CD4-positive, alpha-beta T cell (primary cell): ENCODE results near the gene EIF5. TPM values are rescaled to one million over a fixed set of nuclear protein-coding genes. Genes with fewer than 3 reads are reported as not detected.

Experiments
- ATAC-seq: fragments of 200-7000 bp; cut with Tn5 transposase; one replicate; pipeline ENCODE4 v1.10.0; 2022; ENCODE audit warnings: mild to moderate bottlenecking; ENCODE audit not compliant: poor library complexity
- CTCF ChIA-PET: fragments of 350-600 bp; sonication (Branson Sonifier 250); formaldehyde crosslinking; loops from one replicate; lab custom pipeline; 2021; ENCODE audit warnings: antibody characterized with exemption, inconsistent platforms; lab: Charles Lee
- POLR2A ChIA-PET: fragments of 350-600 bp; sonication (Branson Sonifier 250); formaldehyde crosslinking; loops from one replicate; lab custom pipeline; 2021; ENCODE audit warnings: antibody characterized with exemption, inconsistent platforms; lab: Charles Lee
- DNase-seq, 14 experiments: peaks; one replicate each; pipeline ENCODE4 v3.0.0-alpha.2; 2013 to 2020; ENCODE audit warnings: mixed read lengths in 2 of 14
- H3K27ac ChIP-seq, 2 donors: one replicate each; pipeline versions ENCODE4 v1.5.1 to v1.7.0; 2013; ENCODE audit warnings: low read length in 2 of 2, low read depth in 1 of 2, mild to moderate bottlenecking in 1 of 2
- H3K27me3 ChIP-seq, 2 experiments: 1 replicate in 1 of 2; 2 replicates in 1 of 2; pipeline versions ENCODE4 v1.6.1 to v1.7.0; 2013; ENCODE audit warnings: low read length in 2 of 2, control low read depth in 1 of 2, mild to moderate bottlenecking in 1 of 2, moderate library complexity in 1 of 2; ENCODE audit not compliant: insufficient read depth in 2 of 2, control insufficient read depth in 1 of 2
- H3K36me3 ChIP-seq: one replicate; pipeline ENCODE4 v1.6.1; 2013; ENCODE audit warnings: low read length, control low read depth; ENCODE audit not compliant: insufficient read depth
- H3K4me1 ChIP-seq: one replicate; pipeline ENCODE4 v1.6.1; 2013; ENCODE audit warnings: low read length, control low read depth; ENCODE audit not compliant: insufficient read depth
- H3K4me3 ChIP-seq: one replicate; pipeline ENCODE4 v1.5.1; 2013; ENCODE audit warnings: mild to moderate bottlenecking, low read length, moderate library complexity
- H3K9me3 ChIP-seq, 2 experiments: 1 replicate in 1 of 2; 2 replicates in 1 of 2; pipeline versions ENCODE4 v1.6.1 to v1.7.0; 2013; ENCODE audit warnings: low read length in 2 of 2, mild to moderate bottlenecking in 2 of 2, control low read depth in 1 of 2, moderate library complexity in 1 of 2; ENCODE audit not compliant: control insufficient read depth in 1 of 2, insufficient read depth in 1 of 2
- H3K27ac Mint-ChIP-seq: one replicate; pipeline ENCODE4 v1.8.0; 2020; ENCODE audit warnings: mixed read lengths
- H3K27me3 Mint-ChIP-seq: one replicate; pipeline ENCODE4 v1.8.0; 2021; ENCODE audit warnings: mixed read lengths
- H3K36me3 Mint-ChIP-seq: one replicate; pipeline ENCODE4 v1.8.0; 2021; ENCODE audit warnings: low read depth, mixed read lengths
- H3K4me1 Mint-ChIP-seq: one replicate; pipeline ENCODE4 v1.8.0; 2021; ENCODE audit warnings: low read depth, mixed read lengths
- H3K4me3 Mint-ChIP-seq: one replicate; pipeline ENCODE4 v1.8.0; 2020; ENCODE audit warnings: mild to moderate bottlenecking, mixed read lengths
- H3K9me3 Mint-ChIP-seq: one replicate; pipeline ENCODE4 v1.8.0; 2020; ENCODE audit warnings: mixed read lengths
- intact Hi-C, 2 experiments: fragments of 100-400 bp; cut with DNase I in 1 of 2; cut with micrococcal nuclease in 1 of 2; formaldehyde crosslinking; loops; one replicate each; pipeline versions ENCODE4 v1.15.1 to v1.9.0; 2023 to 2025; cut with DNase I, micrococcal nuclease
- total RNA-seq, 174 experiments: library from RNA in 2 of 174; stranded (reverse) in 2 of 174; gene quantifications; one replicate each; pipeline ENCODE4 v1.2.3 and lab custom pipeline; 2021 to 2026
- TF ChIP-seq, protein P1 (sequence below): fragments of 200-600 bp; IDR thresholded peaks from one replicate; pipeline ENCODE4 v1.8.0; 2022; ENCODE audit warnings: antibody characterized with exemption, mild to moderate bottlenecking

EIF5 gene
- total RNA-seq, 2 experiments from 2014 or later = 658 TPM

DNA sequence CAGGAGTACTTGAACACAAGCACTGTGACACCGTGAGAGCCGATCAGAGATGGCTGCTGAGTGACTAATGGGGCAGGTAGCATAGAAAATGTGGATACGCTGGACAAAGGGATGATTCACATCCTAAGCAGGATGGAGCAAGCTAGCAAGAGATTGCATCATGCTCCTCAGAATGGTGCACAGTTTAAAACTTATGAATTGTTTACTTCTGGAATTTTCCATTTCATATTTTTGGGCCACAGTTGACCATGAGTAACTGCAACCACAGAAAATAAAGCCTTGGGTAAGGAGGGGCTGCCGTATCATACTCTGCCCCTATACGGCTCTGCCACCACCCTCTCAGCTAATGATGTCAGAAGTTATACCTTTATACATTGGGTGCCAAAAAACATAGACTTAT, 27.8 kb downstream of the EIF5 start:
- peak in 2 of 14 experiments; percentile 43 to 67 for DNase-seq
- Mint-ChIP-seq H3K27me3 (peaks cover 8% of the 10 kb centered on the region), H3K4me1 (no peaks in the 10 kb centered on the region), H3K4me3 (no peak overlapping the region), H3K27ac (no peak overlapping the region), H3K36me3 (no peaks in the 10 kb centered on the region), H3K9me3 (peaks cover 16% of the 10 kb centered on the region)
- ATAC-seq = no peak
- ChIA-PET CTCF (no interaction called here), POLR2A (no interaction called here)
- peaks cover 7 to 13% of the 10 kb centered on the region in 2 experiments for H3K9me3 ChIP-seq
- no peak overlapping the region for H3K27ac ChIP-seq
- intact Hi-C loops = no loop called here
- H3K4me3 ChIP-seq = no peak overlapping the region
- no peaks in the 10 kb centered on the region for H3K36me3 ChIP-seq
- peaks cover 0 to 2% of the 10 kb centered on the region in 2 experiments for H3K27me3 ChIP-seq
- TF ChIP-seq, protein P1, sequence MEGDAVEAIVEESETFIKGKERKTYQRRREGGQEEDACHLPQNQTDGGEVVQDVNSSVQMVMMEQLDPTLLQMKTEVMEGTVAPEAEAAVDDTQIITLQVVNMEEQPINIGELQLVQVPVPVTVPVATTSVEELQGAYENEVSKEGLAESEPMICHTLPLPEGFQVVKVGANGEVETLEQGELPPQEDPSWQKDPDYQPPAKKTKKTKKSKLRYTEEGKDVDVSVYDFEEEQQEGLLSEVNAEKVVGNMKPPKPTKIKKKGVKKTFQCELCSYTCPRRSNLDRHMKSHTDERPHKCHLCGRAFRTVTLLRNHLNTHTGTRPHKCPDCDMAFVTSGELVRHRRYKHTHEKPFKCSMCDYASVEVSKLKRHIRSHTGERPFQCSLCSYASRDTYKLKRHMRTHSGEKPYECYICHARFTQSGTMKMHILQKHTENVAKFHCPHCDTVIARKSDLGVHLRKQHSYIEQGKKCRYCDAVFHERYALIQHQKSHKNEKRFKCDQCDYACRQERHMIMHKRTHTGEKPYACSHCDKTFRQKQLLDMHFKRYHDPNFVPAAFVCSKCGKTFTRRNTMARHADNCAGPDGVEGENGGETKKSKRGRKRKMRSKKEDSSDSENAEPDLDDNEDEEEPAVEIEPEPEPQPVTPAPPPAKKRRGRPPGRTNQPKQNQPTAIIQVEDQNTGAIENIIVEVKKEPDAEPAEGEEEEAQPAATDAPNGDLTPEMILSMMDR = no peak
- no peaks in the 10 kb centered on the region for H3K4me1 ChIP-seq

DNA sequence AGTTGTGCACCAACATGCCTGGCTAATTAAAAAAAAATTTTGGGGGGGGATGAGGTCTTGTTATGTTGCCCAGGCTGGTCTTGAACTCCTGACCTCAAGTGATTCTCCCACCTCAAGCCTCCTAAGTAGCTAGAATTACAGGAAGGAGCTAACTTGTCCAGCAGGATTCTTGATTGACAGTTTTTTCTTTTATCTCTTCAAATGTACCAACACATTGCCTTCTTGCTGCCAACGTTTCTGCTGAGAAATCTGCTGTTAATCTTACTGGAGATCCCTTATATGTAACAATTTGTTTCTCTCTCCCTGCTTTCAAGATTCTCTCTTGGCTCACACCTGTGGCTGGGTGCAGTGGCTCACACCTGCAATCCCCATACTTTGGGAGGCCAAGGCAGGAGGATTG, 28.7 kb downstream of the EIF5 start:
- ChIA-PET POLR2A (interaction anchor here (0.7 to 1.1 kb wide), 2 partner anchors 22 to 29 kb away, joined by 3 to 4 read pairs; partner anchors contain the start of genes EIF5 and MARK3), CTCF (no interaction called here)
- H3K4me3 ChIP-seq = no peak overlapping the region
- no peak overlapping the region for H3K27ac ChIP-seq
- Mint-ChIP-seq H3K4me3 (no peak overlapping the region), H3K27me3 (peaks cover 8% of the 10 kb centered on the region), H3K4me1 (no peaks in the 10 kb centered on the region), H3K9me3 (peaks cover 16% of the 10 kb centered on the region), H3K36me3 (no peaks in the 10 kb centered on the region), H3K27ac (no peak overlapping the region)
- no peaks in the 10 kb centered on the region for H3K4me1 ChIP-seq
- DNase-seq (no peak), ATAC-seq (no peak)
- H3K36me3 ChIP-seq = no peaks in the 10 kb centered on the region
- peaks cover 7 to 13% of the 10 kb centered on the region in 2 experiments for H3K9me3 ChIP-seq
- peaks cover 0 to 2% of the 10 kb centered on the region in 2 experiments for H3K27me3 ChIP-seq
- intact Hi-C loops = no loop called here
- TF ChIP-seq, protein P1 = no peak

DNA sequence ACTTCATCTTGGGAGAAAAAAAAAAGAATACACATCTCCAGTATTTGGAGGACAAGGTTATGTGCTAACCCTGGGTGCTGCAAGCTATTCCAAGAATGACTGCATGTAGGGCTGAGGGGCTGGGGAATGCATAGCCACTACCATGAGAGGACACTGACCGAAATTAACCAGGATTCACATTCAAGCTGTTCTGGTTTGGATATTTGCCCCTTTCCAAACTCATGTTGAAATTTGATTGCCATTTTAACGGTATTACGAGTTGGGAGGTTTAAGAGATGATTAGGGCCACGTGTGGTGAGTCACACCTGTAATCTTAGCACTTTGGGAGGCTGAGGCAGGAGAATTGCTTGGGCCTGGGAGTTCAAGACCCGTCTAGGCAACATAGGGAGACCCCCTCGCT, 32.7 kb downstream of the EIF5 start:
- Mint-ChIP-seq H3K27me3 (no peaks in the 10 kb centered on the region), H3K36me3 (no peaks in the 10 kb centered on the region), H3K4me3 (no peak overlapping the region), H3K27ac (no peak overlapping the region), H3K9me3 (peaks cover 14% of the 10 kb centered on the region), H3K4me1 (no peaks in the 10 kb centered on the region)
- H3K27me3 ChIP-seq = peaks cover 0 to 2% of the 10 kb centered on the region in 2 experiments
- intact Hi-C loops = no loop called here
- peaks cover 7 to 9% of the 10 kb centered on the region in 2 experiments for H3K9me3 ChIP-seq
- POLR2A ChIA-PET = no interaction called here
- DNase-seq = no peak
- H3K27ac ChIP-seq = no peak overlapping the region
- CTCF ChIA-PET = no interaction called here
- no peaks in the 10 kb centered on the region for H3K36me3 ChIP-seq
- no peak for ATAC-seq
- TF ChIP-seq, protein P1 = no peak
- no peaks in the 10 kb centered on the region for H3K4me1 ChIP-seq
- no peak overlapping the region for H3K4me3 ChIP-seq
